Activated T-cell treated with anti-CD3 and anti-CD28 coated beads for 4 hours (primary cell): ENCODE results near the gene IL17RC.
"Not testable (repeated sequence)": the region's sequence is repeated elsewhere in the genome, so short reads cannot be mapped to it uniquely, and the experiment has no call there.

Source experiments
- DNase-seq: peaks from one replicate; pipeline ENCODE4 v3.0.0-alpha.2; 2020

IL17RC gene

DNA sequence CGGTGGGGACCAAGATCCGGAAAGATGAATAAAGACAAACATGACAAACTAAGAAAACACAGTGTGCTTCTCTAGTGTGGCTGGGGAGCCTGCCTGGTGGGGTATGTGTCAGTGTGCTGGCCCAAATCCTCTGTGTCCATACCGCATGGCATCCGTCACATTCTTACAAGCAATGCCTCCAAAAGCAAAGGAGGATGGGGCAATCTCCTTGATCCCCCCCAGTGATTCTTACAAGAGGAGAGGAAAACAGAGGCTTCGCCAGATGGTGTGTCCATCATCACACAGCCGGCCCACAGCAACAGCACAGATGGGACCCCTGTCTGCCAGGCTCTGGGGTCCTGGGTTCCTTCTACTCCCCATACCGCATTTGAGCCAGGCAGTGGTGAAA lies 558 bp upstream of the IL17RC start:
- no peak for DNase-seq

DNA sequence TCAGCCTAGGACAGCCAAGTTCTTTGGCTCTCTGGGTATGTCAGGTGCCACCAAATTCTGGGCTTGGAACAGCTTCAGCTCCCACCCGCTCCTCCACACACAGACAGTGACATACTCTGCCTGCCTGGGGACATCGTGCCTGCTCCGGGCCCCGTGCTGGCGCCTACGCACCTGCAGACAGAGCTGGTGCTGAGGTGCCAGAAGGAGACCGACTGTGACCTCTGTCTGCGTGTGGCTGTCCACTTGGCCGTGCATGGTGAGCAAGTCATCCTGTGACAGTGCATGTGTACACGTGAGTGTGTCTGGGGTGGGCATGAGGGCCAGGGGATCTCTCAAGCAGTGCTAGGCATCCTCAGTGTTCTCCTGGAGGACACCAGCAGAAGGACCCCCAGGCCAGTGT lies 922 bp downstream of the IL17RC start:
- no peak for DNase-seq

DNA sequence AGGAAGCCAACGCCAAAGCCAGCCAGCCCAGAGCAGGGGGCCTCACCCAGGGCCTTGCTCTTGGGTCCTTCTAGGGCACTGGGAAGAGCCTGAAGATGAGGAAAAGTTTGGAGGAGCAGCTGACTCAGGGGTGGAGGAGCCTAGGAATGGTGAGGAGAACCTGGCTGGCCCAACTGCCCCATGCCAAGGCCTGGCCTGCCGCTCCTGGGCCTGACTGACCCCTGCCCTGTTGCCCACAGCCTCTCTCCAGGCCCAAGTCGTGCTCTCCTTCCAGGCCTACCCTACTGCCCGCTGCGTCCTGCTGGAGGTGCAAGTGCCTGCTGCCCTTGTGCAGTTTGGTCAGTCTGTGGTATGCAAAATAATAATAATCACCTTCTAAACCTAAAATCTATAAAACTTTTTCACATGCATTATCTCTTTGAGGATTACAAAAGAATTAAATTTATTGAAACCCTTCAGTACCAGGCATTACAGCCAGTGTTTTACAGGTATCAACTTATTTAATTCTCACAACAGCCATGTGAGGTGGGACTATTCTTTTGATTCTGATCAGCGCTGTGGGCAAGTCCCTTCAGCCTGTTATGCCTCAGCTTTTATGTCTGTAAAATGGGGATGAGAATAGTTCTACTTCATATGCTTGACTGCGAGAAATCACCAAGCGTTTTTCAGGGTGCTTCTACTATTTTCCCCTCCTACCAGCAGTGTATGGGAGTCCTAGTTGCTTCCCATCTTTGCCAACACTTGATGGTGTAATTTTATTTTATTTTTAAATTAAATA lies 1.6 kb downstream of the IL17RC start:
- DNase-seq = no peak

DNA sequence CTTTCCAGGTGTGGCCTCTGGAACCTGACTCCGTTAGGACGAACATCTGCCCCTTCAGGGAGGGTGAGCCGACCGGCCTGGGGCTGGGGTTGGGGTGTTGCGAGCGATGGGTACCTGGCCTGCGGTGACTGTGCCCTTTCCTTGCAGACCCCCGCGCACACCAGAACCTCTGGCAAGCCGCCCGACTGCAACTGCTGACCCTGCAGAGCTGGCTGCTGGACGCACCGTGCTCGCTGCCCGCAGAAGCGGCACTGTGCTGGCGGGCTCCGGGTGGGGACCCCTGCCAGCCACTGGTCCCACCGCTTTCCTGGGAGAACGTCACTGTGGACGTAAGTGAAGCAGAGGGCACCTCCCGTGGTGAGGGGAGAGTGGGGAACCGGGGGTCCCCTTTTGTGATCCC lies 11.3 kb downstream of the IL17RC start:
- DNase-seq = no peak

DNA sequence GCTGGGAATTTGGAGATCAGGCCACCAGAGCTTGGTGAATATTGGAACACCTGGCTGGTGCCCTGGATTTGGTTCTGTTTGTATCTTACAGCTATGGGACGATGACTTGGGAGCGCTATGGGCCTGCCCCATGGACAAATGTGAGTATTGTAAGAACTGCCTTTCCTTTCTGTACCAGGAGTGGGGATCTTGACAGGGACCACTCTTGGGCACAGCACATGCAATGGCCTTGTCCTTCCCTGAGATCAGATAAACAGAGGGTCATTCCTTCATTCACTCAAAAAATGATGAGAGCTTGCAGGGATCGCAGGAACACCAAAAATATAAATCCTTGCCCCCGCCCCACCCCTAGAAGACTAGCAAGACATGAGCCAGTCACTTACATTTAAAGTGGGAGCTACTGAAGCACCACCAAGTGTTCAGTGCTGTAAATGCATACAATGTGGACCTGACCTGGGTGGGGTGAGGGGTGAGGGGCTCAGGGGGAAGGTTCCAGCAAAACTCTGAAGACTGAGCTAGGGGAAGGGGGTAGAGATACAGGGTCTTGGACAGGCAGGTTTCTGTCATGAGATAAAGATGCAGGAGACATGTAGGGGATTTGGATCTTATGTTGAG lies 14.0 kb downstream of the IL17RC start:
- no peak for DNase-seq

GRCh38 chr3:9932535-9932842 lies 15.6 kb downstream of the IL17RC start:
- no peak for DNase-seq

GRCh38 chr3:9932843-9933560 lies 16.1 kb downstream of the IL17RC start:
- peak; percentile 81 for DNase-seq

DNA sequence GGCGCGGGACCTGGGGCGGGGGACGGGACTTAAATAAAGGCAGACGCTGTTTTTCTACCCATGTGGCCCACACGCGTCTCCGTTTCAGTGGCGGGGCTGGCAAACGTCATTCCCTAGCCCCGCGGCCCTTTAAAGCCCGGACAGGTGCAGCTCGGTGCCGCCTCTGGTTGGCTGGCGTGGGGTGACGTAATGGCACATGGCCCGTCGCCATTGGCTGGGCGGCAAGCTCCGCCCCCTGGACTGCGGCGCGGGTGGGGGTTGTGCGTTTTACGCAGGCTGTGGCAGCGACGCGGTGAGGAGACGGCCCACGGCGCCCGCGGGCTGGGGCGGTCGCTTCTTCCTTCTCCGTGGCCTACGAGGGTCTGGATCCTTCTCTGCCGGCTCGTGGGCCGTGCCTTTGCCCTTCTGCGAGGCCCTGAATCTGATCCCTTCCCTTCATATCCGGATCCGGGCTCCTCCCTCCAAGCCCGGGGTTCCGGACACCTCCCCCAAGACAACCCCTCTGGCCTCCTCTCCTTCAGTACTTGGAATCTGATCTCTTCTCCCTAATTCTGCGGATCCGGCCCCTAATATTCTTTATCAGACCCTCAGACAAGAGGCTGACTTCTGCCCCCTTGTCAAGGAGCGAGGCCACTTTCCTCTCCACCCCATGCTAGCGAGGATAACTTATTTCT lies 16.8 kb downstream of the IL17RC start, which contains the start of gene CRELD1:
CRELD1 (plus strand) TSS at position 274 of the 674 bp plus-strand sequence. CDS start 605 bp downstream, outside the sequence.
- peak; percentile 97 for DNase-seq

DNA sequence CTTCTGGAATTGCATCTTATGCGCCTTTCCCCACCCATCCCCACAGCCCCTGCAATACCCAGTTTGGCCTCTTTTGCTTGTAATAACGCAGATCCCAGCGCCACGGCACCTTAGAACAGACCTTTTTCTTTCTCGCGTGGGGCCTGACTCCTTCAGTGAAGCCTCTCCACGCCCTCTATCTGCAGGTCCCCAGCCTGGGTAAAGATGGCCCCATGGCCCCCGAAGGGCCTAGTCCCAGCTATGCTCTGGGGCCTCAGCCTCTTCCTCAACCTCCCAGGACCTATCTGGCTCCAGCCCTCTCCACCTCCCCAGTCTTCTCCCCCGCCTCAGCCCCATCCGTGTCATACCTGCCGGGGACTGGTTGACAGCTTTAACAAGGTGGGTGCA lies 17.3 kb downstream of the IL17RC start:
- no peak for DNase-seq

DNA sequence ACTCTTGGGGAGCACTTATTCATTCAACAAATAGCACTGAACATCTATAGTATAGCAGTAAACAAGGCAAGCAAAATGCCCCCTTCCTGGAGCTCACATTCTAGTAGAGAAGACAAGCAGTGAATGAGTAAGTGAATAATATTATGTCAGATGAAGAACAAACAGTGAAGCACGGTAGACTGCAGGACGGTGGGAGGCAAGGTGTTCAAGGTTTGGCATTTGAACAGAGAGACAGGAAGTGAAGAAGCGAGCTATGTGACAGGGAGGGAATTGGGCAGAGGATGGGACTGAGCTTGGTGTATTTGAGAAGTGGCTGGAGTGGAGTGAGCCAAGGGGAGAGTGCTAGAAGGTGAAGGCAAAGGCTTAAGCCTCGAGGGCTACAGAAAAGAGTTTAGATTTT lies 18.1 kb downstream of the IL17RC start:
- no peak for DNase-seq

GRCh38 chr3:9935966-9936510 lies 19.1 kb downstream of the IL17RC start:
- no peak for DNase-seq

DNA sequence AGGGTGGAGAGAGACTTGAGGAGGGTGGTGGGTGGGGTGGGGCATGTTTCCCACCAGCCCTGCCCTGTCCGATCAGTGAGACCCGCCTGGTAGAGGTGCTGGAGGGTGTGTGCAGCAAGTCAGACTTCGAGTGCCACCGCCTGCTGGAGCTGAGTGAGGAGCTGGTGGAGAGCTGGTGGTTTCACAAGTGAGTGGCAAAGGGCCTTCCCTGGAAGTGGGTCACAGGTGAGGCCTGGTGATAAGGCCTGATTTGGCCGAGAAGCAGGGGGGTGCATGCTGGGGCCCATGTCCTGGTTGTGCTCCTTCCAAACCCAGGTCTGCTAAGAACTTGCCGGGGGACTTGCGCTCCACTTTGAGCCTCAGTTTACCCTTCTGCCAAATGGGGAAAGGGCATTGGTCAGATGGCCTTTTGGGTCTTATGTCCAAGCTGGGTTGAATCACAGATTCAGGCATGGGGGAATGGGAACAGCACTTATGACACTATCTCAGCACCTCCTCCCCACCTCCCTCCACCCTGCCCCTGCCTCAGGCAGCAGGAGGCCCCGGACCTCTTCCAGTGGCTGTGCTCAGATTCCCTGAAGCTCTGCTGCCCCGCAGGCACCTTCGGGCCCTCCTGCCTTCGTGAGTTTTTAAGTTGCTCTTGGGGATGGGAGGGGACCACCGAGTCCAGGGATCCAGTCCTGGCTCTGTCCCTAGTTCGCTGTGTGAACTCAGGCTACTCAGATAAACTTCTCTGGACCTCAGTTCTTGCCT lies 20.8 kb downstream of the IL17RC start:
- DNase-seq = no peak

GRCh38 chr3:9938966-9939365 lies 22.1 kb downstream of the IL17RC start:
- no peak for DNase-seq

GRCh38 chr3:9939906-9940305 lies 23.0 kb downstream of the IL17RC start:
- not testable (repeated sequence) for DNase-seq

GRCh38 chr3:9940746-9941145 lies 23.8 kb downstream of the IL17RC start:
- no peak for DNase-seq

GRCh38 chr3:9942164-9942563 lies 25.3 kb downstream of the IL17RC start:
- no peak for DNase-seq

GRCh38 chr3:9942934-9943690 lies 26.2 kb downstream of the IL17RC start:
- DNase-seq = no peak

- DNase-seq = no peak
Measured at GRCh38 chr3:9944271-9944670, 27.4 kb downstream of the IL17RC start.

DNA sequence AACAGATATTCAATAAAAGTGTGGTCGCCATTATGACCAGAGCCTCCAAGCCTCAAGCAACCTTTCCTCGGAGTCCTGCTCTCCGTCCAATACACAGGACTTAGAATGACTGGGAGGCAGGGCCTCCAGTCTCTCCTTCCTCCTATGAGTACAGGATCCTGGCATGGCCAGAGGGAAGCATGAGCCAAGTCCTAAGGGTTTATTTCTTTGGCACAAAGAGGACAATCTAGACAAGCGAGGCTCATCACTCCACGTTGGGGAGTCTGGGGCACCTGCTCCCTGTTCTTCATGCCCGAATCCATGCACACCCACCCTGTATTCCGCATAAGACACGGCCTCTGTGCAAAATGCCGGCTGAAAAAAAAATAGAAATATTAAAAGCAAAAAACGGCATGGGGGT lies 28.5 kb downstream of the IL17RC start:
- no peak for DNase-seq

DNA sequence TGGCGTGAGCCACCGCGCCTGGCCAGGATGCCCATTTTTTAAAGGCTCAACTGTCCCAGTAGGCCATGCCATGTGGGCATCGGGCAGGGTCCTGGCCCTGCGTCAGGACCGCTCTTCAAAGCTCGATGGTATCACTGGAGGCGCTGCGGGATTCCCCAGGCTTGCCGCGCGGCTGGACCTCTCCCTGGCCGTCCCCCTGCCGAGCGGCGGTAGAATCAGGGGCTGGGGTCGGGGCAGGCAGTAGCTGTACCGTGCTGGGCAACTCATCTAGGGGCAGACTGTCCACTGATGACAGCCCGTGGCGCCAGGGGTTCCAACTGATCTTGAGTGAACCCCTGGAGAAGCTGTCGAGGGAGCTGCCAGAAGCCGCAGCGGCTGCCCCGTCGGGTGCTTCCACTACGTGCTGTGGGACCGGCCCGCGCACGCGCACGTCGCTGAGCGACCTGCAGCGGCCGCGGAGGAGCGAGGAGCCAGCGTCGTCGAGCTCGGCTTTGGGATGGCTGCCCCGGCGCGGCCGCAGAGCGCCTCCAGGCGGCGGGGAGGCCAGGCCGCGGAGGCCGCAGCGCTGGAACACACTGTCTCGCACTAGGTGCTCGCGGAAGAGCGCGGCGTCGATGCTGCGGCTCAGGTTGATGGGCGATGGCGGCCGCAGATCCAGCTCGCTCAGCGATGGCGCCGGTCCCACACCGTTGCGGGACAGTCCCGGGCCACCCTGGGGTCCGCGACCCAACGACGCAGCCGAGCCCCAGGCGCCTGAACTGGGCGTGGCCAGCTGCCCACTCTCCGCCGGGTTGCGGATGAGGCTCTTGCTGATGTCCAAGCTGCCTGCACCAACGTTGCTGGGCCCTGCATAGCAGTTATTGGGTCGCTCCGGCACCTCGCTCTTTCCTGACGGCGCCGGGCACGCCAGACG lies 29.5 kb downstream of the IL17RC start:
- DNase-seq = peak; percentile 55
